Measurements from ENCODE around the gene ITGB3BP. TPM values are rescaled to one million over a fixed set of nuclear protein-coding genes. Genes with fewer than 3 reads are reported as not detected.

ITGB3BP gene
- total and polyA plus RNA-seq, 2 of the 8 experiments (the other 6 are each of a cell fraction or from before 2014, with no cell fraction given), result 17.6 to 49.1 TPM

DNA sequence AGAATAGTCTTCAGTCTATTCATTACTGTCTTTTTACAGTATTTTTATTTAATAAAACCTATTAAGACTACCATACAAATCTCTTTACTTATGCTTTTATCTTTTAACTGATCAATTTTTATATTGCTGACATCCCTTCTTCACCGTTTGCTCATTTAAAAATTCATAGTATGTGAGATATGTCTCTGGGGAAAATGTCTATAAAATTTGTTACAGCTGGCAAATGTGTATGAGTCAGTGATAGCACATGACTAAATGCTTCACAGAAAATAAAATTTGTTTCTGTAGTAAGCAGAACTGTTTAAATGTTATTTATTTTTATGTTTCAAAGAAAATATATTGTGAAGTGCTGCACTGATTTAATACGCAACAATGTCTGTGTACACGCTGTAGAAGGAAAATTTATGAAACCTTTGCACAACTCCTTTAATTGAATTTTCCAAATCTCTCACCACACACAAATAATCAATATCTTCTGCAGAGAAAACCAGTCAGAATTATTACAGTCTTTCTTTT is 74.2 kb downstream of the ITGB3BP start:
- H3K4me1 ChIP-seq (replicated peaks in 1 of 4; ENCODE audit: control insufficient read depth in 3 of 4, insufficient read depth in 4 of 4, low read length in 3 of 4), result no peaks in the 10 kb centered on the region
- no peaks in the 10 kb centered on the region for H3K9me3 ChIP-seq (ENCODE audit: insufficient read depth in 2 of 2, low read depth in 1 of 2, low read length in 1 of 2)
- H2BK20ac ChIP-seq (ENCODE audit: low read length), result no peak overlapping the region
- no peaks in the 10 kb centered on the region for H3K79me2 ChIP-seq (ENCODE audit: control insufficient read depth in 1 of 2, insufficient read depth in 2 of 2, low read length in 2 of 2)
- no peaks in the 10 kb centered on the region for H3K79me1 ChIP-seq (ENCODE audit: low read depth, low read length)
- no peak for FAIRE-seq
- no peak overlapping the region for H4K5ac ChIP-seq (ENCODE audit: insufficient read length, low read depth, low read length)
- H2BK15ac ChIP-seq (ENCODE audit: low read length), result no peak overlapping the region
- H3K23me2 ChIP-seq (ENCODE audit: low read depth, low read length), result no peaks in the 10 kb centered on the region
- no peak overlapping the region for H3K27ac ChIP-seq (ENCODE audit: low read depth, low read length)
- no peak overlapping the region for H4K91ac ChIP-seq (replicated peaks; ENCODE audit: insufficient read length, low read length)
- H4K20me1 ChIP-seq (replicated peaks in 1 of 2; ENCODE audit: control insufficient read depth in 1 of 2, insufficient read depth in 2 of 2, low read length in 2 of 2), result no peaks in the 10 kb centered on the region
- H2BK120ac ChIP-seq (replicated peaks; ENCODE audit: low read depth, low read length), result no peak overlapping the region
- H3K27me3 ChIP-seq (replicated peaks in 1 of 4; ENCODE audit: control insufficient read depth in 3 of 4, extremely low read depth in 1 of 4, insufficient read depth in 3 of 4, low read length in 3 of 4), result no peaks in the 10 kb centered on the region
- 93% methylated on average over 3 of the region's 3 CpGs; no CpG with 5 or more reads in 1 of the 2 experiments for WGBS, 2 experiments (ENCODE audit: extremely low coverage in 1 of 2, insufficient coverage in 1 of 2, insufficient read length in 1 of 2, insufficient replicate concordance in 2 of 2, low coverage in 1 of 2, low lambda C conversion rate in 2 of 2, missing lambda C conversion rate in 1 of 2)
- no peak overlapping the region for H3K4me2 ChIP-seq (ENCODE audit: insufficient read depth in 1 of 2, low read depth in 2 of 2, low read length in 2 of 2)
- POLR2A ChIA-PET (ENCODE audit: partially characterized antibody), result no interaction called here
- H3K4me3 ChIP-seq (ENCODE audit: extremely low read depth in 1 of 4, insufficient read depth in 2 of 4, low read depth in 3 of 4, low read length in 4 of 4), result no peak overlapping the region
- H3K4ac ChIP-seq (replicated peaks; ENCODE audit: insufficient read length, low read depth, low read length), result no peak overlapping the region
- no peak overlapping the region for H3K18ac ChIP-seq (ENCODE audit: extremely low read depth, low read length)
- no peak overlapping the region for H3K56ac ChIP-seq (replicated peaks; ENCODE audit: insufficient read length, low read depth, low read length)
- H2AFZ ChIP-seq (ENCODE audit: low read length), result no peak overlapping the region
- no peak overlapping the region for H2AK5ac ChIP-seq (ENCODE audit: low read depth, low read length)
- no peak overlapping the region for H3K23ac ChIP-seq (ENCODE audit: insufficient read length)
- no peak overlapping the region for H3K14ac ChIP-seq (ENCODE audit: insufficient read length)
- H3K9ac ChIP-seq (replicated peaks in 1 of 4; ENCODE audit: extremely low read depth in 1 of 4, low read depth in 3 of 4, low read length in 3 of 4), result no peak overlapping the region
- no peak overlapping the region for H2BK12ac ChIP-seq (ENCODE audit: low read depth, low read length)
- no peak overlapping the region for H4K8ac ChIP-seq (ENCODE audit: extremely low read depth, insufficient read depth, low read length)
- CTCF ChIA-PET (ENCODE audit: partially characterized antibody), result no interaction called here
- H2BK5ac ChIP-seq (ENCODE audit: low read depth, low read length), result no peak overlapping the region
- no peaks in the 10 kb centered on the region for H3K36me3 ChIP-seq (ENCODE audit: control insufficient read depth in 2 of 4, insufficient read depth in 4 of 4, low read length in 3 of 4)
- DNase-seq (ENCODE audit: low read depth in 1 of 2, low spot score in 2 of 2), result no peak
- no peak for TF ChIP-seq HDAC6 (IDR thresholded peaks at IDR 0.05; ENCODE audit: low read depth, low read length)
- no peak for TF ChIP-seq ATF2 (IDR thresholded peaks at IDR 0.05; ENCODE audit: low read length)
- no peak for TF ChIP-seq EP300 (IDR thresholded peaks at IDR 0.05; ENCODE audit: borderline replicate concordance in 1 of 2, low read depth in 2 of 2, low read length in 2 of 2)
- TF ChIP-seq GABPA (IDR thresholded peaks at IDR 0.05; ENCODE audit: borderline replicate concordance, insufficient read depth, low read length), result no peak
- TF ChIP-seq KDM4A (IDR thresholded peaks at IDR 0.05; ENCODE audit: low read depth, low read length, severe bottlenecking), result no peak
- TF ChIP-seq TEAD4 (IDR thresholded peaks at IDR 0.05; ENCODE audit: low read depth, low read length), result no peak
- no peak for TF ChIP-seq SRF (IDR thresholded peaks at IDR 0.05; ENCODE audit: low read depth, low read length)
- TF ChIP-seq, protein P1, sequence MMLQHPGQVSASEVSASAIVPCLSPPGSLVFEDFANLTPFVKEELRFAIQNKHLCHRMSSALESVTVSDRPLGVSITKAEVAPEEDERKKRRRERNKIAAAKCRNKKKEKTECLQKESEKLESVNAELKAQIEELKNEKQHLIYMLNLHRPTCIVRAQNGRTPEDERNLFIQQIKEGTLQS (IDR thresholded peaks at IDR 0.05; ENCODE audit: insufficient read depth, low read depth, low read length), result no peak
- no peak for TF ChIP-seq RBBP5 (IDR thresholded peaks at IDR 0.05; ENCODE audit: borderline replicate concordance, low read depth, low read length)
- TF ChIP-seq MAX (IDR thresholded peaks at IDR 0.05), result no peak
- TF ChIP-seq SUZ12 (IDR thresholded peaks at IDR 0.05; ENCODE audit: low read length), result no peak

All from H1 (cell line).